D721Med (cell line): Measurements from ENCODE around the gene SH3BP1.

Experiments
- DNase-seq: peaks from one replicate; pipeline ENCODE4 v3.0.0; 2011; ENCODE audit warnings: low spot score; ENCODE audit not compliant: insufficient read length
- FAIRE-seq: peaks from 2 replicates; lab custom pipeline; 2011; peaks lifted over from hg19 to GRCh38; lab: Jason Lieb, UNC
- TF ChIP-seq, protein P1 (sequence below): IDR thresholded peaks from 2 replicates; pipeline ENCODE4 v1.5.1; 2012; ENCODE audit warnings: mild to moderate bottlenecking, control low read depth; ENCODE audit not compliant: insufficient read depth; ENCODE audit errors: missing control alignments

The SH3BP1 gene

DNA sequence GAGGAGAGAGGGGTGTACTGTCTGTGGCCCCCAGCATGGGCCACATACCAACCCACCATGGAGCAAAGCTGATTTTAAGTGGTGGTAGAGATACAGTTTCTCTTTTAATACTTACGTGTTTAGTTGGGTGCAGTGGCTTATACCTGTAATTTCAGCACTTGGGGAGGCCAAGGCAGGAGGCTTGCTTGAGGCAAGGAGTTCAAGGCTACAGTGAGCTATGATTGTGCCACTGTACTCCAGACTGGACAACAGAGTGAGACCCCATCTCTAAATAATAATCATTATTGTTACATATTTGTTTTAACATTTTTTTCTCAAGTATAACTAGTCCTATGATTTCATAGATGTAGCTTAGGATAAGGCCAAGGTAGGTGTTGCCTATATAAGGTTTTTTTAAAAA, 22.0 kb upstream of the SH3BP1 start:
- no peak for FAIRE-seq
- TF ChIP-seq, protein P1, sequence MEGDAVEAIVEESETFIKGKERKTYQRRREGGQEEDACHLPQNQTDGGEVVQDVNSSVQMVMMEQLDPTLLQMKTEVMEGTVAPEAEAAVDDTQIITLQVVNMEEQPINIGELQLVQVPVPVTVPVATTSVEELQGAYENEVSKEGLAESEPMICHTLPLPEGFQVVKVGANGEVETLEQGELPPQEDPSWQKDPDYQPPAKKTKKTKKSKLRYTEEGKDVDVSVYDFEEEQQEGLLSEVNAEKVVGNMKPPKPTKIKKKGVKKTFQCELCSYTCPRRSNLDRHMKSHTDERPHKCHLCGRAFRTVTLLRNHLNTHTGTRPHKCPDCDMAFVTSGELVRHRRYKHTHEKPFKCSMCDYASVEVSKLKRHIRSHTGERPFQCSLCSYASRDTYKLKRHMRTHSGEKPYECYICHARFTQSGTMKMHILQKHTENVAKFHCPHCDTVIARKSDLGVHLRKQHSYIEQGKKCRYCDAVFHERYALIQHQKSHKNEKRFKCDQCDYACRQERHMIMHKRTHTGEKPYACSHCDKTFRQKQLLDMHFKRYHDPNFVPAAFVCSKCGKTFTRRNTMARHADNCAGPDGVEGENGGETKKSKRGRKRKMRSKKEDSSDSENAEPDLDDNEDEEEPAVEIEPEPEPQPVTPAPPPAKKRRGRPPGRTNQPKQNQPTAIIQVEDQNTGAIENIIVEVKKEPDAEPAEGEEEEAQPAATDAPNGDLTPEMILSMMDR: no peak
- no peak for DNase-seq

DNA sequence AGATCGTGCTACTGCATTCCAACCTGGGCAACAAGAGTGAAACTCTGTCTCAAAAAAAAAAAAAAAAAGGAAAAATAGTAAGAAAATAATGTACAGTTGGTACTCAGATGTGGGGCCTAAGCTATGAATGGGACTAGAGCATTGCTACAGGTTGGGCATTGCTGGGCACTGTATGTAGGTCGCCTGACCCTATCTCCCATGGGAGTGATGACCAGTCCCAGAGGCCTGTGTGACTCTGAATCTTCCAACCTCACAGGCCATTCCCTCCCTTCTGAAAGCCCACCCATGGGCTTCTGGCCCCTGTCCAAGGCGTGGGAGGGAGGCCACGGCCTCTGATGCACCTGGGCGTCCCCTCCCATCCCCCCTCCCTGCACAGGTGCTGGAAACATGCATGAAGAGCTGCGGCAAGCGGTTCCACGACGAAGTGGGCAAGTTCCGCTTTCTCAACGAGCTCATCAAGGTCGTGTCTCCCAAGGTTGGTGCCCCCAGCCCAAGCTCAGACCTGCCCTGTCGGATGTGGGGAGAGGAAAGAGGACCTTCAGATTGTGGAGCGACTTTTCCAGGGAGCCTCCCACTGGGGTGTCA, 21.3 kb upstream of the SH3BP1 start:
- DNase-seq (peak; percentile 1), FAIRE-seq (no peak)
- TF ChIP-seq, protein P1: no peak

DNA sequence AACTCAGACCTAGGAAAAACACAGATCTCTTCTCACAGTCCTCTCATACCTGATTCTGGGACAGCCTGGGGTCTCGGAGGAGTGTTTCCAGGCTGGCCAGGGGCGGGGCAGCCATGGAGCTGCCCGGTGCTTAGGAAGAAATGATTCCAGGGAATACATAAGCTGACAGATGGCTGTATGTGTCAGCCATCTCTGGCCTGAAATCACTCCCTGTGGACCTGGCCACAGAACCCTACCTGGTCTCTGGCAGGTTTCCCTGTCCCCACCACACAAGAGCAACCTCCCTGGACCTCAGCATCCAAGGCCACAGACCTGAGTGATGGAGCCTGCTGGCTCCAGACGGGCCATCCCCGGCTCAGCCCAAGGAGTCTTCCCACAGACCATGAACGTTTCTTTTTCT, 20.8 kb upstream of the SH3BP1 start:
- FAIRE-seq: no peak
- TF ChIP-seq, protein P1: no peak
- peak; percentile 1 for DNase-seq

DNA sequence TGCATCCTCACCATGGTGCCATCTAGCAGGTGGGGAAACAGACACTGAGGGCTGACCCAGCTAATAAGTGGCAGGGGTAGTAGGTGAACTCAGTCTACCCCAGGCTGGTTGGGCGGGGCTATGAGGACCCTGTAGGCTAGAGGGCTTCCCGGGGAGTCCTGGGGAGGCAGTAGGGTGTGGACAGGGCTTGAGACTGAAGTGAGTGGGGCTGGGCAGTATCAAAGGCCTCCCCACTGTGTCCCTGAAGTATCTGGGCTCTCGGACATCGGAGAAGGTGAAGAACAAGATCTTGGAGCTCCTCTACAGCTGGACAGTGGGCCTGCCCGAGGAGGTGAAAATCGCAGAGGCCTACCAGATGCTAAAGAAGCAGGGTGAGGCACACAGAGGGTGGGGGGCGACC, 19.5 kb upstream of the SH3BP1 start:
- TF ChIP-seq, protein P1: no peak
- FAIRE-seq: no peak

DNA sequence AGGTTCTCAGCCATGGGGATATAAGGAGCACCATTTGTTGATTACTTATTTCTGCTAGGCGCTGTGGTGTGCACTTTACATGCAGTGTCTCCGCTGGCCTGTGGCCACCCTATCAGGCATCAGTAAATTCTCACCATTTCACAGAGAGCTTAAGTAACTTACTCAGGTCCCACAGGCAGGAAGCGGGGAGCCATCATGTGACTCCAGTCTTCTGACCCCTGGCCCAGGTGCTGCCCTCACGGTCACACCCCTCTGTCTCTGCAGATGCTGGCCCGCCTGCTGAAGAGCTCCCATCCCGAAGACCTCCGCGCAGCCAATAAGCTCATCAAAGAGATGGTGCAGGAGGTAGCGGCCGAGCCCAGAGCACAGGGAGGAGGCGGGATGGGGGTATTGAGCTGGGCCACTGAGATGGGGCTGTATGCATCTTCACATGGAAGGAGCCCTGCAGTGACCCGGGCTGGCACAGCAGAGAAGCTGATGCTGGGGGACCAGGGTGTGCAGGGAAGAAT, 18.1 kb upstream of the SH3BP1 start:
- TF ChIP-seq, protein P1: no peak
- FAIRE-seq: no peak
- no peak for DNase-seq

More for the DNA sequence above, 19.5 kb upstream of the SH3BP1 start:
- no peak for DNase-seq

DNA sequence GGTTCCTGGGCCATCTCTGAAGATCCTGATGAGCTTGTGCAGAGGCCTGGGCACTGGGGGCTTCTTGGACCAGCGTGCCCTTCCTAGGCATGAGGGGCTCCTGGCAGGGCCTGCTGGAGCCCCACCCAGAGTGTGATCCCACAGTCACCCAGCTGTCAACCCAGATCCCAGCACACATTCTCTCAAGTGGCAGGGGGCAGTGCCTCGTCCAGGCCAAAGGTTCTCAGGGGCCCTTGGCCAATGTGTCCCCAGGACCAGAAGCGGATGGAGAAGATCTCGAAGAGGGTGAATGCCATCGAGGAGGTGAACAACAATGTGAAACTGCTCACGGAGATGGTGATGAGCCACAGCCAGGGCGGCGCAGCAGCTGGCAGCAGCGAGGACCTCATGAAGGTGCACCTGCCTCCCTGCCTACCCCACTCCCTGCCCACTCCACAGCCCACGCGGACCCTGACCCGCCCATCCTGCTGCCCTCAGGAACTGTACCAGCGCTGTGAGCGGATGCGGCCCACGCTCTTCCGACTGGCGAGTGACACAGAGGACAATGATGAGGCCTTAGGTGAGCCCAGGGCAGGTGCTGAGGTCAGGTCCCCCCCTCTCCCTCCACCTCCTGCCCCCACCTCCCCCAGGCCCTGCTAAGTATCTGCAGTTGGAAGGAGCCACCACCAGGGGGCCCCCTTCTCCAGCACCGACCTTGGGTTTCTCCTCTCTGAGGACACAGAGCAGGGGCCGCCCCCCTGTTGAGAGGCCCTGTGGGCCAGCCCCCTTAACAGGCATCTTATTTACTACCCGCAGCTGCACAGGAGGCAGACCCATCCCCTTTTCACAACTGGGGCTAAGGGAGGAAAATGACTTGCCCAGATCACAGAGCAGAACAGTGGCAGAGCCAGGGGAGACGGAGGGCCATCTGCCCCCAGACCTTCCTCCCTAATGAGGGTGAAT, 16.1 kb upstream of the SH3BP1 start:
- no peak for FAIRE-seq
- TF ChIP-seq, protein P1: peak; percentile 61
- DNase-seq: peak; percentile 66
